22Rv1 (cell line): Measurements from ENCODE around the gene TRNT1.

ENCODE experiments used
- H3K27ac ChIP-seq: fragments of 450-650 bp; 2 replicates; pipeline ENCODE4 v1.5.1; 2017
- CTCF ChIP-seq: fragments of 450-650 bp; IDR thresholded peaks from 2 replicates; pipeline ENCODE4 v1.5.1; 2017; ENCODE audit warnings: mild to moderate bottlenecking
- ZFX ChIP-seq: fragments of 450-650 bp; IDR thresholded peaks from 2 replicates; pipeline ENCODE4 v1.6.1; 2017; ENCODE audit warnings: antibody characterized with exemption, borderline replicate concordance

Gene TRNT1

DNA sequence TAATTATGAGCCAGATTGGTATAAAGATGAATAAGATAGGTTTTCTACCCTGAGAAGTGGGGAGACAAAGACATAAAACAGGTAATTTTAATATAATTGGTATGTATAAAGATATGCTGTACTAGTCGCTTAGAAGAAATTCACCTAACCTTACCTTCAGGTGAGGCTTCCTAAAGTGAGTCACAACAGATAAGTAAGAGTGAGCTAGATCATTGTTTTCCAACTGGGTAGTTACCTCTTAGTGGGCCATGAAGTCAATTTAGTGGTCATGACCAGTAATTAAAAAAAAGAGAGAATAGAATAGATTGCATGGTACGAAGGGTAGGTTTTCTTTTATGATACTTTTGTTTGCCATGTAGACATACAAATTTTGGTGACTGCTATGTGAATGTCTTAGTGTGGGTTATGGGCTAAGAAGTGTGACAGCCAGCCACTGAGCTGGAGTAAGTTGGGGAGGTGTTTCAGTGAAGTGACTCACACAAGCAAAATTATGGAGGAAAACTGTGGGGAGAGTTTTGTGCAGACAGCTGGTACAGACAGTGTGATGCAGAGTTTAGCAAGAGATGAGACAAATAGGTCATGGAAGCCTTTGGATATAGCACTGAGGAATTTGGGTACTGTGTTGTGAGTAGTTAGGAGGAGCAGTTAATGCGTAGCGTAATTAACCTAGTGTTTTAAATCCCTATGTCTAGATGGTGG is 8.2 kb downstream of the TRNT1 start:
- TF ChIP-seq CTCF (no peak), ZFX (no peak)
- H3K27ac ChIP-seq = no peak overlapping the region

- TF ChIP-seq ZFX = no peak
- TF ChIP-seq CTCF = no peak
- H3K27ac ChIP-seq = no peak overlapping the region
Measured at GRCh38 chr3:3137526-3137925, 10.8 kb downstream of the TRNT1 start.

GRCh38 chr3:3141939-3142338 is 15.2 kb downstream of the TRNT1 start:
- no peak for TF ChIP-seq ZFX
- TF ChIP-seq CTCF = no peak
- H3K27ac ChIP-seq = no peak overlapping the region

- no peak for TF ChIP-seq CTCF
- no peak for TF ChIP-seq ZFX
- no peak overlapping the region for H3K27ac ChIP-seq
Measured at GRCh38 chr3:3145831-3146230, 19.1 kb downstream of the TRNT1 start.

DNA sequence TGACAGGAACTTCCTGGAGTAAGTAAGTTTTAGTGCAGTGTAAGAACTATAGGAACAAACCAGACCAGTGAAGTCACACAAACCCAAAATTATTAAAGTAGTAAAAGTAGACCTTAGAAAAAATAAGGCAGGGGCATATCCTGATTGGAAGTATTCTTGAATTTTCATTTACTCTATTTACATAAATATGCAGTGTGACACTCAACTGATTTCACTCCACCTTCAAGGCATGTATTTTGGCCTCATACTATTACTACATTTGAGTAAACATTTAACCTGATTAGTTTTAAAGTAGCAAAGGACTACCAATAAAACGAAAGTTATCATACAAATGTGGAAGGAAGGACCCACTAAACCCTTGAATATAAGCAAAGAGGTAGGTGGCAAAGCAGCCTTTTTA is 22.8 kb downstream of the TRNT1 start:
- no peak overlapping the region for H3K27ac ChIP-seq
- TF ChIP-seq ZFX (no peak), CTCF (no peak)

DNA sequence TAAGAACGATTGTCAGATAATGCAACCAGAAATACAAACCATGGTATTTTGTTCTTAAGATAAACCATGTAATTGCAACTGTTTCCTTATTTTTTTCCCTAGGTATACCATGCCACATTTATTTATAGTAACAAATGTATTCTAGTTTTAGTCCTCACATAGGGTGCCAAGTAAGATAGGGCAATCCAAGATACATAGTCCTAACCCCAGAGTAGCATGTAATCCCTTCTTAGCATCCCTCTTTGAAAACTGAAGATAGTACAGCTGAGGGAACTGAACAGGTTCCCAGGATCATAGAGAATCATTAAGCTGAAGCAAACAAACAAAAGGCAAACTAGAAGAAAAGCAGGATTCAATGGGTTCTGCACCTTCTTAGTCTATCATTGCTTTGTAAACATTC is 24.8 kb downstream of the TRNT1 start:
- no peak for TF ChIP-seq CTCF
- TF ChIP-seq ZFX = no peak
- H3K27ac ChIP-seq = 0 out of 2 replicates have a peak overlapping the region, but pooled peaks have one; percentile 4

GRCh38 chr3:3154879-3155610 is 28.3 kb downstream of the TRNT1 start:
- no peak for TF ChIP-seq CTCF
- TF ChIP-seq ZFX = no peak
- H3K27ac ChIP-seq = no peak overlapping the region; the same call in 1 of the 2 replicates
